ENCODE measurements around the gene FLT3LG.

Gene FLT3LG

GRCh38 chr19:49475191-49475917, 1.3 kb downstream of the FLT3LG start:
- no peak overlapping the region for H3K27ac ChIP-seq (ENCODE audit: low read length)
- no peaks in the 10 kb centered on the region for H3K27me3 ChIP-seq (ENCODE audit: control insufficient read depth, insufficient read depth, low read length)
- no peak overlapping the region for H3K4me3 ChIP-seq (ENCODE audit: low read length)
- no peaks in the 10 kb centered on the region for H3K36me3 ChIP-seq (ENCODE audit: control insufficient read depth, insufficient read depth, low read length)
- no CpG with 5 or more reads among the region's 15 CpGs for WGBS (ENCODE audit: insufficient coverage, insufficient read length)
- no peaks in the 10 kb centered on the region for H3K9me3 ChIP-seq (ENCODE audit: control insufficient read depth, insufficient read depth, low read length)
- H3K4me1 ChIP-seq (ENCODE audit: control insufficient read depth, insufficient read depth, low read length): 0 out of 2 replicates have a peak, but pooled peaks cover 2% of the 10 kb centered on the region
- no peak for DNase-seq (ENCODE audit: low read depth, low spot score)

GRCh38 chr19:49475995-49476880, 2.2 kb downstream of the FLT3LG start:
- Histone ChIP-seq H3K4me1 (ENCODE audit: control insufficient read depth, insufficient read depth, low read length) (0 out of 2 replicates have a peak, but pooled peaks cover 2% of the 10 kb centered on the region), H3K36me3 (ENCODE audit: control insufficient read depth, insufficient read depth, low read length) (no peaks in the 10 kb centered on the region), H3K9me3 (ENCODE audit: control insufficient read depth, insufficient read depth, low read length) (no peaks in the 10 kb centered on the region), H3K27ac (ENCODE audit: low read length) (no peak overlapping the region), H3K27me3 (ENCODE audit: control insufficient read depth, insufficient read depth, low read length) (no peaks in the 10 kb centered on the region), H3K4me3 (ENCODE audit: low read length) (no peak overlapping the region)
- peak; percentile 80 for DNase-seq (ENCODE audit: low read depth, low spot score)
- no CpG with 5 or more reads among the region's 27 CpGs for WGBS (ENCODE audit: insufficient coverage, insufficient read length)

- no CpG with 5 or more reads among the region's 14 CpGs for WGBS (ENCODE audit: insufficient coverage, insufficient read length)
- H3K27ac ChIP-seq (ENCODE audit: low read length): no peak overlapping the region
Measured at GRCh38 chr19:49479975-49480628, 6.1 kb downstream of the FLT3LG start.

GRCh38 chr19:49481020-49481683, 7.1 kb downstream of the FLT3LG start:
- Histone ChIP-seq H3K4me1 (ENCODE audit: control insufficient read depth, insufficient read depth, low read length) (0 out of 2 replicates have a peak, but pooled peaks cover 2% of the 10 kb centered on the region), H3K27me3 (ENCODE audit: control insufficient read depth, insufficient read depth, low read length) (no peaks in the 10 kb centered on the region), H3K36me3 (ENCODE audit: control insufficient read depth, insufficient read depth, low read length) (no peaks in the 10 kb centered on the region), H3K9me3 (ENCODE audit: control insufficient read depth, insufficient read depth, low read length) (no peaks in the 10 kb centered on the region), H3K4me3 (ENCODE audit: low read length) (no peak overlapping the region), H3K27ac (ENCODE audit: low read length) (no peak overlapping the region)
- no peak for DNase-seq (ENCODE audit: low read depth, low spot score)
- WGBS (ENCODE audit: insufficient coverage, insufficient read length): no CpG with 5 or more reads among the region's 7 CpGs

More at GRCh38 chr19:49479975-49480628, 6.1 kb downstream of the FLT3LG start:
- Histone ChIP-seq H3K4me1 (ENCODE audit: control insufficient read depth, insufficient read depth, low read length) (0 out of 2 replicates have a peak, but pooled peaks cover 2% of the 10 kb centered on the region), H3K4me3 (ENCODE audit: low read length) (no peak overlapping the region), H3K36me3 (ENCODE audit: control insufficient read depth, insufficient read depth, low read length) (no peaks in the 10 kb centered on the region), H3K9me3 (ENCODE audit: control insufficient read depth, insufficient read depth, low read length) (no peaks in the 10 kb centered on the region), H3K27me3 (ENCODE audit: control insufficient read depth, insufficient read depth, low read length) (no peaks in the 10 kb centered on the region)
- DNase-seq (ENCODE audit: low read depth, low spot score): no peak

GRCh38 chr19:49486232-49486631, 12.2 kb downstream of the FLT3LG start:
- no peaks in the 10 kb centered on the region for H3K27me3 ChIP-seq (ENCODE audit: control insufficient read depth, insufficient read depth, low read length)
- no CpG with 5 or more reads among the region's 7 CpGs for WGBS (ENCODE audit: insufficient coverage, insufficient read length)
- no peak overlapping the region for H3K4me3 ChIP-seq (ENCODE audit: low read length)
- H3K27ac ChIP-seq (ENCODE audit: low read length): no peak overlapping the region
- H3K36me3 ChIP-seq (ENCODE audit: control insufficient read depth, insufficient read depth, low read length): peaks cover 24% of the 10 kb centered on the region
- H3K4me1 ChIP-seq (ENCODE audit: control insufficient read depth, insufficient read depth, low read length): no peaks in the 10 kb centered on the region
- no peak for DNase-seq (ENCODE audit: low read depth, low spot score)
- no peaks in the 10 kb centered on the region for H3K9me3 ChIP-seq (ENCODE audit: control insufficient read depth, insufficient read depth, low read length)

GRCh38 chr19:49486710-49487276, 12.8 kb downstream of the FLT3LG start:
- no peak for DNase-seq (ENCODE audit: low read depth, low spot score)
- Histone ChIP-seq H3K4me3 (ENCODE audit: low read length) (no peak overlapping the region), H3K9me3 (ENCODE audit: control insufficient read depth, insufficient read depth, low read length) (no peaks in the 10 kb centered on the region), H3K27me3 (ENCODE audit: control insufficient read depth, insufficient read depth, low read length) (no peaks in the 10 kb centered on the region), H3K4me1 (ENCODE audit: control insufficient read depth, insufficient read depth, low read length) (no peaks in the 10 kb centered on the region), H3K36me3 (ENCODE audit: control insufficient read depth, insufficient read depth, low read length) (peaks cover 29% of the 10 kb centered on the region), H3K27ac (ENCODE audit: low read length) (no peak overlapping the region)
- no CpG with 5 or more reads among the region's 23 CpGs for WGBS (ENCODE audit: insufficient coverage, insufficient read length)

GRCh38 chr19:49487277-49488045, 13.4 kb downstream of the FLT3LG start, which contains the start of gene RPL13A:
RPL13A (plus strand) TSS chr19:49487608; CDS start chr19:49487630, 22 bp downstream.
- peak; percentile 100 for DNase-seq (ENCODE audit: low read depth, low spot score)
- Histone ChIP-seq H3K36me3 (ENCODE audit: control insufficient read depth, insufficient read depth, low read length) (peaks cover 35% of the 10 kb centered on the region), H3K4me3 (ENCODE audit: low read length) (peak within 1 kb of the TSS; percentile 99), H3K27ac (ENCODE audit: low read length) (no peak within 1 kb of the TSS), H3K4me1 (ENCODE audit: control insufficient read depth, insufficient read depth, low read length) (no peaks in the 10 kb centered on the region), H3K9me3 (ENCODE audit: control insufficient read depth, insufficient read depth, low read length) (no peaks in the 10 kb centered on the region), H3K27me3 (ENCODE audit: control insufficient read depth, insufficient read depth, low read length) (no peaks in the 10 kb centered on the region)
- WGBS (ENCODE audit: insufficient coverage, insufficient read length): no CpG with 5 or more reads among the region's 57 CpGs

- WGBS (ENCODE audit: insufficient coverage, insufficient read length): no CpG with 5 or more reads among the region's 26 CpGs
- no peak overlapping the region for H3K27ac ChIP-seq (ENCODE audit: low read length)
- DNase-seq (ENCODE audit: low read depth, low spot score): no peak
- H3K27me3 ChIP-seq (ENCODE audit: control insufficient read depth, insufficient read depth, low read length): no peaks in the 10 kb centered on the region
- H3K36me3 ChIP-seq (ENCODE audit: control insufficient read depth, insufficient read depth, low read length): peaks cover 38% of the 10 kb centered on the region
- peak overlapping the region; percentile 99 for H3K4me3 ChIP-seq (ENCODE audit: low read length)
- no peaks in the 10 kb centered on the region for H3K4me1 ChIP-seq (ENCODE audit: control insufficient read depth, insufficient read depth, low read length)
- H3K9me3 ChIP-seq (ENCODE audit: control insufficient read depth, insufficient read depth, low read length): no peaks in the 10 kb centered on the region
Measured at GRCh38 chr19:49488046-49488862, 14.2 kb downstream of the FLT3LG start.

Data from iPS DF 6.9 (cell line).